Esophagus muscularis mucosa (tissue), 4 donors: ENCODE data around the gene THRA. TPM values are rescaled to one million over a fixed set of nuclear protein-coding genes. Genes with fewer than 3 reads are reported as not detected.

Source experiments
- DNase-seq: peaks from one replicate; pipeline ENCODE4 v3.0.0-alpha.2; 2017; ENCODE audit errors: extremely low spot score
- H3K27ac ChIP-seq, 4 donors: fragments of 200-600 bp; sonication (generic); replicated peaks in 1 of 4; 1 replicate in 3 of 4; 2 replicates in 1 of 4; pipeline ENCODE4 v1.5.1; 2016 to 2019; ENCODE audit warnings: mild to moderate bottlenecking in 1 of 4
- H3K27me3 ChIP-seq, 4 donors: fragments of 200-600 bp; sonication (generic); one replicate each; pipeline versions ENCODE4 v1.5.1 to v1.6.0; 2016 to 2019
- H3K36me3 ChIP-seq, 4 donors: fragments of 200-600 bp; sonication (generic); one replicate each; pipeline ENCODE4 v1.5.1; 2016 to 2019
- H3K4me1 ChIP-seq, 4 donors: fragments of 200-600 bp; sonication (generic); one replicate each; pipeline ENCODE4 v1.5.1; 2016 to 2019
- H3K4me3 ChIP-seq, 4 donors: fragments of 200-600 bp; sonication (generic); 1 replicate in 2 of 4; 2 replicates in 2 of 4; pipeline ENCODE4 v1.5.1; 2016 to 2019; ENCODE audit warnings: mild to moderate bottlenecking in 4 of 4, moderate library complexity in 1 of 4
- H3K9me3 ChIP-seq, 4 donors: fragments of 200-600 bp; sonication (generic); 1 replicate in 3 of 4; 2 replicates in 1 of 4; pipeline ENCODE4 v1.5.1; 2016 to 2019
- CTCF ChIP-seq, 3 experiments: fragments of 200-600 bp in 2 of 3; fragments of 450-650 bp in 1 of 3; sonication (generic) in 2 of 3; IDR thresholded peaks; one replicate each; pipeline ENCODE4 v1.5.1; 2017 to 2019; ENCODE audit warnings: antibody characterized with exemption in 3 of 3, mild to moderate bottlenecking in 2 of 3, moderate library complexity in 1 of 3
- EP300 ChIP-seq: sonication (generic); formaldehyde crosslinking; IDR thresholded peaks from one replicate; pipeline ENCODE4 v1.6.1; 2017; ENCODE audit warnings: antibody characterized with exemption
- POLR2A ChIP-seq: fragments of 450-650 bp; IDR thresholded peaks from one replicate; pipeline ENCODE4 v1.6.1; 2017; ENCODE audit warnings: antibody characterized with exemption, moderate library complexity, mild to moderate bottlenecking, low read depth
- POLR2AphosphoS5 ChIP-seq, 2 donors: sonication (generic); formaldehyde crosslinking; IDR thresholded peaks; one replicate each; pipeline ENCODE4 v1.6.1; 2017; ENCODE audit warnings: antibody characterized with exemption in 2 of 2
- WGBS: methylation state at CpG from one replicate; pipeline ENCODE4 v1.1.5; 2018; 5-methylcytosine and 5-hydroxymethylcytosine counted together
- intact Hi-C: fragments of 100-400 bp; cut with DNase I; formaldehyde crosslinking; loops from one replicate; pipeline ENCODE4 v1.15.1; 2023
- total RNA-seq, 4 donors: library from RNA; depleted of rRNA; stranded (reverse); fragments of >200 nt; gene quantifications; one replicate each; pipeline versions ENCODE4 v1.1.0 to v1.2.1, GENCODE V29; 2016

Gene THRA
- total RNA-seq, 4 donors from 2014 or later: 69.7 to 112 (median 85.2) TPM

GRCh38 chr17:40067710-40068109 lies 4.9 kb downstream of the THRA start:
- Histone ChIP-seq H3K9me3 (no peaks in the 10 kb centered on the region), H3K27ac (peak overlapping the region; percentile 91 to 99 (median 99)), H3K27me3 (no peaks in the 10 kb centered on the region), H3K4me3 (no peak overlapping the region), H3K4me1 (peaks cover 81 to 94% (median 92%) of the 10 kb centered on the region in 4 donors), H3K36me3 (no peaks in the 10 kb centered on the region)
- TF ChIP-seq EP300: no peak
- TF ChIP-seq CTCF (IDR thresholded peaks at IDR 0.05): no peak
- WGBS: 96% methylated on average over 6 of the region's 7 CpGs
- no peak for DNase-seq
- intact Hi-C loops: loop anchor here (5.0 kb wide), 1 partner anchor 40 kb away; no protein-coding TSS in a partner anchor

GRCh38 chr17:40068129-40068581 lies 5.4 kb downstream of the THRA start:
- H3K27me3 ChIP-seq: no peaks in the 10 kb centered on the region
- H3K27ac ChIP-seq: peak overlapping the region; percentile 91 to 99 (median 99)
- H3K4me3 ChIP-seq: peak overlapping the region; percentile 39 to 50 (median 46)
- DNase-seq: no peak
- intact Hi-C loops: loop anchor here (5.0 kb wide), 1 partner anchor 39 kb away; no protein-coding TSS in a partner anchor
- H3K36me3 ChIP-seq: no peaks in the 10 kb centered on the region
- H3K4me1 ChIP-seq: peaks cover 85 to 98% (median 97%) of the 10 kb centered on the region in 4 donors
- TF ChIP-seq POLR2AphosphoS5 (IDR thresholded peaks at IDR 0.05) (no peak), CTCF (IDR thresholded peaks at IDR 0.05) (no peak), POLR2A (no peak), EP300 (no peak)
- 24% methylated on average over 2 of the region's 4 CpGs for WGBS
- no peaks in the 10 kb centered on the region for H3K9me3 ChIP-seq

- Histone ChIP-seq H3K4me1 (peaks cover 89 to 100% (median 100%) of the 10 kb centered on the region in 4 donors), H3K27ac (peak overlapping the region; percentile 91 to 99 (median 99)), H3K4me3 (peak overlapping the region; percentile 39 to 50 (median 46)), H3K36me3 (no peaks in the 10 kb centered on the region), H3K27me3 (no peaks in the 10 kb centered on the region), H3K9me3 (no peaks in the 10 kb centered on the region)
- no peak for DNase-seq
- no peak for TF ChIP-seq CTCF (IDR thresholded peaks at IDR 0.05)
- no peak for TF ChIP-seq POLR2A
- no peak for TF ChIP-seq EP300
- TF ChIP-seq POLR2AphosphoS5 (IDR thresholded peaks at IDR 0.05): no peak
- intact Hi-C loops: loop anchor here (5.0 kb wide), 1 partner anchor 39 kb away; no protein-coding TSS in a partner anchor
- WGBS: 3% methylated on average over 5 of the region's 5 CpGs
Measured at GRCh38 chr17:40068584-40068916, 5.8 kb downstream of the THRA start.

- WGBS: 1% methylated on average over 11 of the region's 14 CpGs
- DNase-seq: peak; percentile 96
Measured at GRCh38 chr17:40068917-40069750, 6.4 kb downstream of the THRA start.

More at GRCh38 chr17:40068917-40069750, 6.4 kb downstream of the THRA start:
- TF ChIP-seq CTCF (IDR thresholded peaks at IDR 0.05) (peak in 1 of 3 experiments; percentile 4), EP300 (no peak), POLR2AphosphoS5 (IDR thresholded peaks at IDR 0.05) (peak; percentile 65 to 89)
- Histone ChIP-seq H3K27ac (peak overlapping the region; percentile 91 to 99 (median 99)), H3K4me3 (peak overlapping the region; percentile 39 to 50 (median 46)), H3K36me3 (peaks cover under 1 to 4% (median 3%) of the 10 kb centered on the region in 4 donors), H3K9me3 (no peaks in the 10 kb centered on the region), H3K4me1 (peaks cover 92 to 100% (median 100%) of the 10 kb centered on the region in 4 donors), H3K27me3 (no peaks in the 10 kb centered on the region)
- intact Hi-C loops: loop anchor here (5.0 kb wide), 1 partner anchor 38 kb away; no protein-coding TSS in a partner anchor
